HUES6 (cell line): ENCODE results near the gene SLC35G6.
"Not testable (repeated sequence)": the region's sequence is repeated elsewhere in the genome, so short reads cannot be mapped to it uniquely, and the experiment has no call there.

Source experiments
- H3K27ac ChIP-seq: 2 replicates; pipeline ENCODE4 v1.7.0; 2013; ENCODE audit warnings: low read depth, mild to moderate bottlenecking, low read length, inconsistent platforms
- H3K27me3 ChIP-seq: 2 replicates; pipeline ENCODE4 v1.6.1; 2013; ENCODE audit warnings: low read length; ENCODE audit not compliant: control insufficient read depth, insufficient read depth
- H3K36me3 ChIP-seq: 2 replicates; pipeline ENCODE4 v1.6.1; 2013; ENCODE audit warnings: low read length; ENCODE audit not compliant: control insufficient read depth, insufficient read depth
- H3K4me1 ChIP-seq: 2 replicates; pipeline ENCODE4 v1.6.1; 2013; ENCODE audit warnings: low read length; ENCODE audit not compliant: control insufficient read depth, insufficient read depth
- H3K4me3 ChIP-seq: 2 replicates; pipeline ENCODE4 v1.5.1; 2013; ENCODE audit warnings: low read depth, low read length
- H3K9ac ChIP-seq: one replicate; pipeline ENCODE4 v1.6.1; 2013; ENCODE audit warnings: mild to moderate bottlenecking, low read length
- H3K9me3 ChIP-seq: 2 replicates; pipeline ENCODE4 v1.6.1; 2013; ENCODE audit warnings: low read depth, low read length; ENCODE audit not compliant: control insufficient read depth, insufficient read depth

Gene SLC35G6

DNA sequence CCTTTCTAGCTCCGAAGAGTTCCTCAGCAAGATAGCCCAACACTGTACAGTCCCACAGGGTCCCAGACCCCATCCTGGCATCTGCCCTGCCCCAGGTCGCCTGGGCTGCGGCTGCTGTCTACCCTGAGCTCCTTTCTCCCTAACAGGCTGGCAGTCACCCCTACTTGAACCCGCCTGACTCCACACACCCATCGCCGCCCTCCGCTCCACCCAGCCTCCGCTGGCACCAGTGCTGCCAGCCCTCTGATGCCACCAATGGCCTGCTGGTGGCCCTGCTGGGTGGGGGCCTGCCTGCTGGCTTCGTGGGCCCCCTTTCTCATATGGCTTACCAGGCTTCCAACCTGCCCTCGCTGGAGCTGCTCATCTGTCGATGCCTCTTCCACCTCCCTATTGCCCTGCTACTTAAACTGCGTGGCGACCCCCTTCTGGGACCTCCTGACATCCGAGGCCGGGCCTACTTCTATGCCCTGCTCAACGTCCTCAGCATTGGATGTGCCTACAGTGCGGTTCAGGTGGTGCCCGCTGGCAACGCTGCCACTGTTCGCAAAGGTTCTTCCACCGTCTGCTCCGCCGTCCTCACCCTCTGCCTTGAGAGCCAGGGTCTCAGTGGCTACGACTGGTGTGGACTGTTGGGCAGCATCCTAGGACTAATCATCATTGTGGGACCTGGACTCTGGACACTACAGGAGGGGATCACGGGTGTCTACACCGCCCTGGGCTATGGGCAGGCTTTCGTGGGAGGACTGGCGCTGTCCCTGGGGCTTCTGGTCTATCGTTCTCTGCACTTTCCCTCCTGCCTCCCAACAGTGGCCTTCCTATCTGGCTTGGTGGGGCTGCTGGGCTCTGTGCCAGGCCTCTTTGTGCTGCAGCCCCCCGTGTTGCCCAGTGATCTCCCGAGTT is 846 bp downstream of the SLC35G6 start:
- H3K9me3 ChIP-seq, H3K4me3 ChIP-seq, H3K27me3 ChIP-seq, H3K36me3 ChIP-seq, H3K27ac ChIP-seq, H3K9ac ChIP-seq: not testable (repeated sequence)
- H3K4me1 ChIP-seq = peaks cover 37% of the 10 kb centered on the region

DNA sequence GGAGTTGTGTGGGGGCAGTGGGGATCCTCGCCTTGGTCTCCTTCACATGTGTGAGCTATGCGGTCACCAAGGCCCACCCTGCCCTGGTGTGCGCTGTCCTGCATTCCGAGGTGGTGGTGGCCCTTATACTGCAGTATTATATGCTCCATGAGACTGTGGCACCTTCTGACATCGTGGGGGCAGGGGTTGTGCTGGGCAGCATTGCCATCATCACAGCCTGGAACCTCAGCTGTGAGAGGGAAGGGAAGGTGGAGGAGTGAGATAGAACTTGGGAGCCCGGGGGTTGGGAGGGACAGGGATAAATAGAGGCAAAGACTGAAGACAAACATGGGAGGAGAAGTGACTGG is 1.5 kb downstream of the SLC35G6 start:
- not testable (repeated sequence) for H3K27ac ChIP-seq
- peak overlapping the region; percentile 83 for H3K4me3 ChIP-seq

DNA sequence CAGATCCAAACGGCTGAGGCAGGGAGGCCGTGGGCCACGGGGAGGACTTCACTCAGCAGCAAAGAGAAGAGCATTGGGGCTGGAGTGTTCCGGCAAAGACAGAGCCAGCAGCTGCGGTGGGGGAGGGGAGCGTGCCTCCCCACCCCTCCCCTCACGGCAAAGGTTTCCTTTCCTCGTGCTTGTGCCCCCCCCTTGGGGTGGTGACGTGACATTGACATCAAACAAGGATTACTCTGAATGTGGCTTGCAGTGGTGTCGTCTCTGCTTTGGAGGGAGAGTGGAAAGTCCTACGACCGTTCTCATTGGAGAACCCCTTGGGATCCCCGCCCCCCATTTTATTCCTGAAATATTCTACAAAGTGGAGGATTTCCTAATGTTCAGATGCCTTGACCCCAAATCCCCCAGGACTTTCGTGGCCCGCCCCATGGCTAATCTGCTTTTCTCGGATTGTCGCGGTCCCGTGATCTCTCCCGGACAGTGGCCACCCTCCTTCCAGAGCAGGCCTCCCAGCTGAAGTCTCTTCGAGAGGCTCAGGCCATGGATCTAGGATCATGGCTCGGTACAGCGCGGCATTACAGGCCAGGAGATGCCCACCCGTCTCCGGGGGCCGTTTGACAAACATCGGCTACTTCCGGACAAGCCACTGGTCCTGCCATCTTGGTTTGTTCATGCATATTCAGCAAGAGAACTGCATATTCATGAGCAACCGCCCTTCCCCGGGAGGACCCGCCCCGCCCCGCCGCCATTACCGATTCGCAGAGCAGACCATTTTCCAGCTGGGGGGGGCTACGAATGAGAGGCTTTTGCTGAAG is 2.2 kb downstream of the SLC35G6 start:
- Histone ChIP-seq H3K36me3 (no peaks in the 10 kb centered on the region), H3K4me1 (peaks cover 29% of the 10 kb centered on the region), H3K27me3 (no peaks in the 10 kb centered on the region), H3K27ac (peak overlapping the region; percentile 100), H3K4me3 (peak overlapping the region; percentile 83), H3K9me3 (no peaks in the 10 kb centered on the region), H3K9ac (peak overlapping the region; percentile 94)

More for the DNA sequence above, 1.5 kb downstream of the SLC35G6 start:
- H3K4me1 ChIP-seq = peaks cover 35% of the 10 kb centered on the region
- H3K9me3 ChIP-seq, H3K9ac ChIP-seq, H3K36me3 ChIP-seq, H3K27me3 ChIP-seq: not testable (repeated sequence)

DNA sequence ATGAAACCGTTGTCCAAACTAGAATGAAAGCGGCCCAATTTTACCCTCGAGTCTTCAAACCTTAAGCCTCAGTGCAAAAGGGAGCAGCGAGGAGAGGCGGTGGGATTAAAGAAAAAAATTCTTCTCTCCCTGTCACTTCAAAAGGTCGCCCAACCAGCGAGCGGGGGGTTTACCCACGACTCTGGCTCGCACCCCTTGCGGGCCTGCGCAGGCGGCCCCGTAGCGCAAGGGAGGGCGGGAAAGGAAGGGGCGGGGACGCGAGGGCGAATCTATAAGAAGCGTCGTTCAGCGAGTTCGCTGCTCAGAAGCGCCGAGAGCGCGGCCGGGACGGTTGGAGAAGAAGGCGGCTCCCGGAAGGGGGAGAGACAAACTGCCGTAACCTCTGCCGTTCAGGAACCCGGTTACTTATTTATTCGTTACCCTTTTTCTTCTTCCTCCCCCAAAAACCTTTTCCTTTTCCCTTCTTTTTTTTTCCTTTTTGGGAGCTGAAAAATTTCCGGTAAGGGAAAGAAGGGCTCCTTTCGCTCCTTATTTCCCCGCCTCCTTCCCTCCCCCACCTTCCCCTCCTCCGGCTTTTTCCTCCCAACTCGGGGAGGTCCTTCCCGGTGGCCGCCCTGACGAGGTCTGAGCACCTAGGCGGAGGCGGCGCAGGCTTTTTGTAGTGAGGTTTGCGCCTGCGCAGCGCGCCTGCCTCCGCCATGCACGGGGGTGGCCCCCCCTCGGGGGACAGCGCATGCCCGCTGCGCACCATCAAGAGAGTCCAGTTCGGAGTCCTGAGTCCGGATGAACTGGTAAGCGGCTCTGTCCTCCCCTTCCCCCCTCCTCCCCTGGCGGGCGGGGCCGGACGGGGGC is 3.0 kb downstream of the SLC35G6 start, which contains the start of gene POLR2A:
TSS of gene POLR2A (plus strand) at position 300 of the 852 bp plus-strand sequence.
- Histone ChIP-seq H3K27me3 (no peaks in the 10 kb centered on the region), H3K9me3 (no peaks in the 10 kb centered on the region), H3K4me3 (peak within 1 kb of the TSS; percentile 83), H3K4me1 (peaks cover 27% of the 10 kb centered on the region), H3K27ac (peak within 1 kb of the TSS; percentile 100), H3K9ac (peak within 1 kb of the TSS; percentile 94), H3K36me3 (no peaks in the 10 kb centered on the region)

DNA sequence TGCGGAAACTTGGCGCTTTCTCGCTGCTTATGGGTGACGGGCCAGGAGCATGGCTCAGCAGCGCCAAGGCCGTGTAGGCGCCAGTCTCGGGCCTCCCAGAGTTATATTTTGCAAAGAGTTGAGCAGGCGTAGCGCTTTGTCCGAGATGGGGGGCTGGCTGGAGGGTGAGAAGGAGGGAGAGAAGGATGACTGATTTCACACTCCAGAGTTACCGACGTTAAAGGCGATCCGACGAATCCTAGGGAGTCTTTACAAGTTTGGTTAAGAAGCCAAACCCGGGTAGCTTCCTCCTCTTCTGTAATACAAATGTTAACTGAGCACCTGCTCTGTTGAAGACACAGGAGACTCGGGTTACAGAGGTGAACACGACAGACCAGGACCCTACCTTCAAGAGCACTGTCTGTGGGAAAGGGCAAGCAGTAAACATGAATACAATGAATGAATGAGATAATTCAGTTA is 3.7 kb downstream of the SLC35G6 start:
- Histone ChIP-seq H3K36me3 (no peaks in the 10 kb centered on the region), H3K27me3 (no peaks in the 10 kb centered on the region), H3K4me1 (peaks cover 24% of the 10 kb centered on the region), H3K27ac (0 out of 2 replicates have a peak overlapping the region, but pooled peaks have one; percentile 100), H3K9ac (peak overlapping the region; percentile 94), H3K4me3 (peak overlapping the region; percentile 83), H3K9me3 (no peaks in the 10 kb centered on the region)

DNA sequence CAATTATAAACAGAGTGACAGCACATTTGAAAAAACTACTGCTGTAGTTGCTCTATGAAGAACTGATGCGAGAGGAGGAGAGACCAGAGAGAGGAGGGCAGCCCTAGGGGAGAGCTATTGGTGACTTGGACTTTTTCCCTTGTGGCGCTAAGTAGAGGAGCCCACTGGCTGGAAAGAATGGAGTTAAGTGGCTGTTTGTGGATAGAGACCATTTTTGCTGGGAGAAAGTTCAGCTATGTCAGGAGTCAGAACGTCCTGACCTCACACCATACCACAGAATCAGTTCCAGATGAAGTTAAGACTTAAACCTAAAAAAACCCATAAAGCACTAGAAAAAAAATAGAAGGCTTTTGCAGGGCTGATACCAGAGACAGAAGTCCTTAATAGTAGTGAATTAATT is 4.9 kb downstream of the SLC35G6 start:
- peaks cover 7% of the 10 kb centered on the region; the same call in 1 of the 2 replicates for H3K36me3 ChIP-seq

DNA sequence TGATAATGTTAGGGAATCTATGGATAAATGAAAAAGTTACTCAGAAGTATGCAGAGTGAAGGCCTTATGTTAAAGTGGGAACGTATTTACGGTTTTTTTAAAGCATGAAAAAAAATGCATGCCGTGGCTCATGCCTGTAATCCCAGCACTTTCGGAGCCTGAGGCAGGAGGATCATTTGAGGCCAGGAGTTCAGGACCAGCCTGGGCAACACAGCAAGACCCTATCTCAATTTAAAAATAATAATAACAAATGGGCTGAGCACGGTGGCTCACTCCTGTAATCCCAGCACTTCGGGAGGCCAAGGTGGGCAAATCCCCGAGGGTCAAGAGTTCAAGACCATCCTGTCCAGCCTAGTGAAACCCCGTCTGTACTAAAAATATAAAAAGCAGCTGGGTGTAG is 8.9 kb downstream of the SLC35G6 start:
- H3K9ac ChIP-seq = no peak overlapping the region
- no peaks in the 10 kb centered on the region for H3K9me3 ChIP-seq
- no peak overlapping the region for H3K27ac ChIP-seq
- no peaks in the 10 kb centered on the region for H3K27me3 ChIP-seq
- H3K4me3 ChIP-seq = no peak overlapping the region
- peaks cover 11% of the 10 kb centered on the region; the same call in 1 of the 2 replicates for H3K4me1 ChIP-seq
- H3K36me3 ChIP-seq = peaks cover 30% of the 10 kb centered on the region

More for the DNA sequence above, 4.9 kb downstream of the SLC35G6 start:
- Histone ChIP-seq H3K4me1 (peaks cover 20% of the 10 kb centered on the region; the same call in 1 of the 2 replicates), H3K27me3 (no peaks in the 10 kb centered on the region), H3K9me3 (no peaks in the 10 kb centered on the region), H3K4me3 (peak overlapping the region; percentile 83), H3K27ac (no peak overlapping the region), H3K9ac (no peak overlapping the region)

DNA sequence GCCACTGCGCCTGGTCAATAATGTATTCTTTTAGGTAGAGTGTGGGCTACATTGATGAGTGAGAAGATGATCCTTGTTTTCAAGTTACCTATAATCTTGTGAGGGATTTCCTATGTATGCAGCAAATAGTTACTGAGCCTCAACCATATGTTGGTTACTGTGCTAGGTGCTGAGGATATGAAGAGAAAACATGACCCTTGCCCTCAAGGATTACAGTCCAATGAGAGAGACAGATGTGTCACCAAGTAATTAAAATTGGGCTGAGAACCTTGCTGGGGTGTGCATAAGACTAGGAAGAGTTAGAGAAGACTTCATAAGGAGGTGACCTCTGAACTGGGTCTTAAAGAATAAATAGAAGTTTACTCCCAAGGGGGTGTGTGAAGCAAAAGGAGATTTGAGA is 10.3 kb downstream of the SLC35G6 start:
- no peak overlapping the region for H3K4me3 ChIP-seq
- H3K9ac ChIP-seq = no peak overlapping the region
- H3K9me3 ChIP-seq = no peaks in the 10 kb centered on the region
- H3K36me3 ChIP-seq = peaks cover 44% of the 10 kb centered on the region
- H3K27me3 ChIP-seq = no peaks in the 10 kb centered on the region
- no peak overlapping the region for H3K27ac ChIP-seq
- peaks cover 5% of the 10 kb centered on the region; the same call in 1 of the 2 replicates for H3K4me1 ChIP-seq

DNA sequence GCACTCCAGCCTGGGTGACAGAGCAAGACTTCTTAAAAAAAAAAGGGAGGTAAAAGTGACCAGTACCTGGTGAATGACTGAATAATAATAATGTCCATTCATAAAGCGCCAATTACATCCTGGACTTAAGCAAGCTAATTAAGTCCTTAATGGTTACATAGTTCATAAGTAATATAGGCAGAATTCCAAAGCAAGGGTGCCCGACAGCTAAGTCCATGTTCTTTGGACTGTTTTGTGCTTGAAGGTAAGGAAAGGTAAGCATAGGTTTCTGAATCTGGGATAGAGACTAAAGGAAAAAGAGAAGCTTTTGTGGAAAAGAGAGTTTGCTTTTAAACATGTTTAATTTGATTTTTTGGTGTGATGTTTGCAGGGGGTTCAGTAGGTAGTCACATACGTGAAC is 12.7 kb downstream of the SLC35G6 start:
- no peak overlapping the region for H3K27ac ChIP-seq
- H3K4me1 ChIP-seq = no peaks in the 10 kb centered on the region
- no peak overlapping the region for H3K4me3 ChIP-seq
- H3K9me3 ChIP-seq = no peaks in the 10 kb centered on the region
- H3K36me3 ChIP-seq = peaks cover 68% of the 10 kb centered on the region
- H3K9ac ChIP-seq = no peak overlapping the region
- no peaks in the 10 kb centered on the region for H3K27me3 ChIP-seq

DNA sequence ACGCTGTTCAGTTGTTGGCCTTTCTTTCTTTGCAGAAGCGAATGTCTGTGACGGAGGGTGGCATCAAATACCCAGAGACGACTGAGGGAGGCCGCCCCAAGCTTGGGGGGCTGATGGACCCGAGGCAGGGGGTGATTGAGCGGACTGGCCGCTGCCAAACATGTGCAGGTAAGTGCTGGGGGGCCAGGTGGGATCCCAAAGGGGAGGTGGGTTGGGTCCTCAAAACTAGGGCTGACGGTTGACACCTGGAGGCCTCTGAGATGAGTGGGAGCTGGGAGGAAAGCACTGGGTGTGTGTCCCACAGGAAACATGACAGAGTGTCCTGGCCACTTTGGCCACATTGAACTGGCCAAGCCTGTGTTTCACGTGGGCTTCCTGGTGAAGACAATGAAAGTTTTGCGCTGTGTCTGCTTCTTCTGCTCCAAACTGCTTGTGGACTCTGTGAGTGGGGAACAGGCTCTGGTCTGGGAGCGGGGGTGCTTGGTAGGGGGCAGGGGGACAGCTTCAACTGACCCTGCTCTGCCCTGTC is 14.7 kb downstream of the SLC35G6 start:
- Histone ChIP-seq H3K9ac (no peak overlapping the region), H3K36me3 (peaks cover 79% of the 10 kb centered on the region), H3K9me3 (no peaks in the 10 kb centered on the region), H3K4me3 (no peak overlapping the region), H3K27me3 (no peaks in the 10 kb centered on the region), H3K4me1 (no peaks in the 10 kb centered on the region), H3K27ac (0 out of 2 replicates have a peak overlapping the region, but pooled peaks have one; percentile 13)
